Embryonic facial prominence (tissue), 1 donor: ENCODE data around the gene HTRA3.
"Not testable (repeated sequence)": the region's sequence is repeated elsewhere in the genome, so short reads cannot be mapped to it uniquely, and the experiment has no call there.

Experiments used
- DNase-seq: peaks from one replicate; pipeline ENCODE4 v3.0.0-alpha.2; 2016; ENCODE audit errors: extremely low spot score

The HTRA3 gene

DNA sequence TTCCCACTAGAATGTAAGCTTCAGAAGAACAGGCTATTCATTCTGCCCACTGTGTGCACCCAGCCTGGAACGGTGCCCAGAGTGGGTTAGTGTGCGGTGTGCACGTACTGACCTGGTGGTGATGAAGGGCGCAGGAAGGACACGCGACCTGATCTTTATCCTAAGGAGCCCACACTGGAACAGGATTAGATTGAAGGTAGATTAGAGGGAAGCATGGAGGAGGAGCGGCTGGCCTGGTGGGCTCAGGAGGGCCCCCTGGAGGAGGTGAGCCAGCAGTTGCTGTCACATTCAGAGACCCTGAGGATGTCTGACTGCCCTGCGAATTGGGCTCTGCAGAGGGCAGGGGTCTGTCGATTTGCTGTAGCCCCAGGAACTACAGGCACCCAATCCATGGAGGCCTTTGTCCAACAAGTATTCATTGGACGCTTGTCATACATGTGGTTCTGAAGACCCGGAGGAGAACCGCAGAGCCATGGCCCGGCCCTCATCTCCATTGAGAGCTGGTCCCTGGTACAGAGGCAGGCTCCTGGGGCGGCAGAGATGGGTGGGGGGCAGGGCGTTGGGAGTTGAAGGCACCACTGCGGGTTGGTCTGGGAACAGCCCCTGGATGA lies 73.2 kb downstream of the HTRA3 start:
- no peak for DNase-seq

DNA sequence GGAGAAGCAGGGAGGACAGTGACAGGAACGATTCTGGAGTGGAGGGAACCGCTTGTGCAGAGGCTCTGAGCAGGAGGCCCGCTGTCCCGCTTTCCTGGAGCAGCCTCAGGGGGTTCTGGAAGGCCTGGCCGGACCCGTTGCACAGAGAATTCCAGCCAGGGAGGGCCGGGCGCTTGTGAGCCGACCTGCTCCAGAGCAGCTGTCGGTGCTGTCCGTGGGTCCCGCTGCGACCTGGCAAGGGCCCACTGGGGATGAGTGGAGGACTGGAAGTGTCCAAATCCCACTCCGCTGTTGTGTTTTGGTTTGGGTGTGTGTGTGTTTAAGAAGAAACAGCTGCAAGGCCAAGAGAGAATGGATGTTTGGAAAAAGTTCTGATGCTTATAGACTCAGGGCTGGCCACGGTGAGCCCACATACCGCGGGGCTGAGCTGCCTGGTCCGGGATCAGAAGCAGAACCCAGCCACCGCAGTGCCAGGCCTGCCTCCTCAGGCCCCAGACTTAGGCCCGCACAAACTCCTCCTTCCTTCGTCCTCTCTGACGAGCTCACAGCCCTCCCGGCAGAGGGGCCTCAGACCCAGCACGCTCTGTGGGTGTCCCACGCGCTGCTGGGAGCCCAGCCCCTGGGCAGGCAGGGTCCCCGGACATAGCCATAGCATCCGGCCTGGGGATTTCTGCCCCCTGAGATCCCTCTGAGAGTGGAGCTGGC lies 73.9 kb downstream of the HTRA3 start:
- no peak for DNase-seq

DNA sequence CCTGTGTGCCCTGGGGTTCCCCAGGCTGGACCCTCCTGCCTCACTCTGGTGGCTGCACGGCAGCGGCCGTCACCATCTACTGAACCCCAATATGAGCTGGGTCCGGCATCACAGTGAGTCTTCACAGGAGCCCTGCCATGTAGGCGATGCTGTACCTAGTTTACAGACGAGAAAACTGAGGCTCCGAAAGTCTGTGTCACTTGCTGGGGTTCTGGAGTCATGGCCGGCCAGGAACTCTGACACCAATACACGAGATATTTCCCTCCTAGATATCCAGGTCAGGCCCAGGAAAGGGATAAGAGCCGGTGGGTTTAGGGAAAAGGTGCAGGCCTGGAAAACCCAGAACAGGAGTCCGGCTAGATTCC lies 74.4 kb downstream of the HTRA3 start:
- no peak for DNase-seq

DNA sequence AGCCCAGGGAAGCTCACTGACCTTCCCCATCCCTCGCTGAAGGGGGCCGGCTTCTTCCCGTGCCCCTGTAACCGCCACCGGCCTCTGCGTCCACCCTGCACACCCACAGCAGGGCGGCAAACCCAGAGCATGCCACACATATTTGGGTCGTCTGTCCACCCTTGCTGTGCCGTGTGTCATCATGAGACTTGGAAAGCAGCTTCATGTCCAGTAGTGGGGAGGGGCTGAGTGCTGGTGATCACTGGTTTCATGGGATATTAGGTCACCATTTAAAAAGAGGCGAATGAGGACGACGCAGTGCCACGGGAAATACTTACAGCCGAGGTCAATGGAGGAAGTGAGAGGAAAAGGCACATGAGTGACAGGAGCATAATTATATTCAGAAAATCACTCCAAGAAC lies 74.8 kb downstream of the HTRA3 start:
- DNase-seq: no peak

DNA sequence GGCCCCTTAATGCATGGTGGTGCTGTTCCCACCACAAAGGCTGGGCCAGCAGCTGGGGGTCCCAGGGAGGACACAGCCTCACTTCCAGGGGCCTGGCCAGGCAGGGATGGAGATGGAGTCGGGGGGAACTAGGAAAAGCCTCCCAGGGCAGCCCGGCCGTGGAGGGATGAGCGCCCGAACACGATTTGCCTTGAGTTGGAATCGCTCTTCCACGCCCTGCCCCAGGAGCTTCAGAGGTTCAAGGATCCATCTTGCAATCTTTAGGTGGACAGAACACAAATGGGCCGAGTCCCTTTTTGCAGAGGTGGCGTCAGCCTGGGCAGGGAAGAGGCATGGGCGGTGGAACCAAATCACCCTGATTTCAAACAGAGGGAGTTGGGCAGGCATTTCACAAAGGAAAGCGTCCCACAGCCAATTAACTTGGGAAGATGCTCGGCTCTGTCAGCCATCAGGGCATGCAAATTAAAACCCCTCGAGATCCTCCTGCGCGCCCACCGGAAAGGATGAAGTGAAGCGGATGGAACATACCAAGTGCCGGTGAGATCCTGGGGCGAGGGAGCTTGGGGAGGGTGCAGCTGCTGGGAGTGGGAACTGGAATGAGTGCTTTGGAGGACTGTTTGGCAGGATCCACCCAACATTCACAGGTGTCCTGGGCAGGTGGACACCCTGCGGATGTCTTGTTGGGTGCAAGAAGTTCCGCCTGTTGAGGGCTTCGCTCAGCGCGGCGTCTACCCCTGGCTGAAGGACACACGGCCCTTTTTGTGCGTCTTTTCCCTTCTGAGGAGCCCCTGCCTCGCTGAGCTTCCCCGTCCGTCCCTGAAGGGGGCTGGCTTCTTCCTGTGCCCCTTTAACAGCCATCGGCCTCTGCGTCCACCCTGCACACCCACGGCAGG lies 75.7 kb downstream of the HTRA3 start:
- no peak for DNase-seq

DNA sequence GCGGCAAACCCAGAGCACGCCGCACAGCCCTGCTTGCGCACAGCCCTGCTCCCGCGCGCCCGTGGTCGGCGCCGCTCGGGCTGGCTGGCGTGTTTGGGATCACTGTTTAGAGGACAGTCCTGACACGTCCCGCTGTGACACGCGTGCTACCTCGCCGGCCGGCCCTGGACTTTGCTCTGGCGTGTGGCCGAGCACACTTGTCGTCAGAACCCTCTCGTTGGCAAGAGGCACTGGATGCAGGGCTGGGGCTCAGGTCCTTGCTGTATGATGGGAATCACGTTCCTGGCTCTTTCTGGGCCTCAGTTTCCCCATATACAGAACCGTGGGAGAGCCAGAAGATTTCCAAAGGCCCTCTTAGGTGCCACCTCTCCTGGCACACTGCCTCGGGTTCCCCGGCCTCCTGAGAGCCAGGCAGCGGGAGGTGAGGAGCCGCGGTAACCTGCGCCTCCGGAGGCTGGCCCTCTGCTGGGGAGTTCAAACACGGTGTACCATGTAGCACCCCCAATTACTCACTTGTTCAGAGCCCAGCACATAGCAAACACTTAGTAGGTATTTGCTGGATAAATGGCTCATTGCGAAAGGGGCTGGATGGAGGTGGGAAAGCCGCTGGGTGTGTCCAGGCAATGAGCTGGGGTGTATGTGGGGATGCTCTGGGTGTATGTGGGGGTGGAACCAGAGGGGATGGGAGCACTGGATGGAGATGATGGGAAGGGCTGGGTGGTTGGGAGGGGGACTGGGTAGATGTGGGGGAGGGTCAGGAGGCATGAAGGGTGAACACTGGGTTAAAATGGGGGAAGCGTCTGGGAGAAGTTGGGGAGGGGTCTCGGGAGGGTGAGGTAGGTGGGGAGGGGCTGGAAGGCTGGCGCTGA lies 76.6 kb downstream of the HTRA3 start:
- DNase-seq: no peak

DNA sequence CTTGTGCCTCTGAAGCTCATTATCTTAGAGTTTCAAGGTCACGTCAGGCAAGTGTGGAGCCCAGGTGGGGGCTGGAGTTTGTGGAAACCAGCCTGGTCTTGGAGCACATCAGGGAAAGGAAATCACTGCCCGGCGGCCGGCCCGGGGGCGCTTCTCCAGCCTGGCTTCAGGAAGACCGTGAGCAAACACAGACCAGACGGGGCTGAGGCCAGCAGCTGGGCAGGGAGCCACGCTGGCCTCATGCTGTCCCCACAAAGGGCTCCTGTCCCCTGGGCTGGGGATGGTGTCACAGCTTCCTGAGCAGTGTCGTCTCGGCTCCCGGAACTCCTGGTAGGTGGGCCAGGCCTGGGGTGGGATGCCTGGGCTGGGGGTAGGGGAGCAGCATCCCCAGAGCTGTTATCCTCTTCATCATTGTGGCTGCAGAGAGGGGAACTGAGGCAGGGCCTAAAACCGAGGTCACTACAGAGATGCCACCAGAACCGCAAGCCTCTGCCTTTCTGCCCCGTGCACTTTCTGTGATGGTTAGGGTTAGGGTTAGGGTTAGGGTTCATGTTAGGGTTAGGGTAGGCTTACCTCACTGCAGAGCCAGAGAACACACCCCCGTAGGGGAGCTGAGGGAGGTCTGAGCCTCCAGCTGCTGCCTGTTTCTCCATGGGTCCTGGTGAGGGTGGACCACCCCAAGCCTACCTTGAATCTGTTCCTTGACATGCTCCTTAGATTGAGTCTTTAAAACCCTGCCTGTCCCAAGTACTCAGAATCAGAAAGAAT lies 77.5 kb downstream of the HTRA3 start:
- DNase-seq: no peak

DNA sequence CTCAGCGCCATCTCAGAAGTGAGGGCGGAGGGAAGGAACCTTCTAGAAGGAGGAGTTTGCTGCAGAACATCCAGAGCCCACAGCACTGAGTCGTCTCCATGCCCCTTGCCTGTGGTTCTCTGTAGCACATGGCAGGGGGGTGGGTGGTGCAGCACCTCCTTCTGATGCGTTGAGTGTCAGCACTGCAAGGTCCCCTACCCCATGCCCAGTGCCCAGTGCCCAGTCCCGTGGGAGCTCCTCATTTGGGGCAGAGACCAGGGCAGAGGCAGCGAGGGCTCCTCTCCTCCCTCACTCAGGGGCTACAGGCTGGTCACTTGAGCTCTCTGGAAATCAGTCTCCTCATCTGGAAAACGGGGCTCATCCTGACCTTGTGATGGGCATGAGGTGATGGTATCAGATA lies 78.1 kb downstream of the HTRA3 start:
- DNase-seq: no peak

DNA sequence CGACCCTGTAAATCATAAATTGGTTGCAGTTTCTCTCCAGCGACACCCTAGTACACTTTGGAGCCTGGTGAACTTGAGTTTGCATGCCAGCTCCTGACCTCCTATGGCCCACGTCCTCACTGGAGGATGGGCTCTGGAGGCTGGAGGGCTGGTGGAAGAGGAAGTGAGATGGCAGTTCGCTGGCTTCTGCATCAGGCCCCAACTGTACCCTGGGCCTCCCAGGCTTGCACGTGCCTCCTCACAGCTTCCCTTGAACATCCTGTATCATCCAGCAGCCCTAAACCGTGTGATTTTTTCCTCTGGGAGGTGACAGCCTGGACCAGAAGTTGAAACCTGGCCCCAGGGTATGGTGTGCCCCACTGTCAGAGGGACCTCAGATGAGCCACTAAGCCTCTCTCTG lies 78.5 kb downstream of the HTRA3 start:
- DNase-seq: no peak

DNA sequence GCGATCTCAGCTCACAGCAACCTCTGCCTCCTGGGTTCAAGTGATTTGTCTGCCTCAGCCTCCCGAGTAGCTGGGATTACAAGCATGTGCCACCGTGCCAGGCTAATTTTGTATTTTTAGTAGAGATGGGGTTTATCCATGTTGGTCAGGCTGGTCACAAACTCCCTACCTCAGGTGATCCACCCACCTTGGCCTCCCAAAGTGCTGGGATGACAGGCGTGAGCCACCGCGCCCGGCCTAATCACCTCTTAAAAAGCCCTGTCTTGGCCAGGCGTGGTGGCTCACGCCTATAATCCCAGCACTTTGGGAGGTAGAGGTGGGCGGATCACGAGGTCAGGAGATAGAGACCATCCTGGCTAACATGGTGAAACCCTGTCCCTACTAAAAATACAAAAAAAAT lies 79.7 kb downstream of the HTRA3 start:
- not testable (repeated sequence) for DNase-seq

DNA sequence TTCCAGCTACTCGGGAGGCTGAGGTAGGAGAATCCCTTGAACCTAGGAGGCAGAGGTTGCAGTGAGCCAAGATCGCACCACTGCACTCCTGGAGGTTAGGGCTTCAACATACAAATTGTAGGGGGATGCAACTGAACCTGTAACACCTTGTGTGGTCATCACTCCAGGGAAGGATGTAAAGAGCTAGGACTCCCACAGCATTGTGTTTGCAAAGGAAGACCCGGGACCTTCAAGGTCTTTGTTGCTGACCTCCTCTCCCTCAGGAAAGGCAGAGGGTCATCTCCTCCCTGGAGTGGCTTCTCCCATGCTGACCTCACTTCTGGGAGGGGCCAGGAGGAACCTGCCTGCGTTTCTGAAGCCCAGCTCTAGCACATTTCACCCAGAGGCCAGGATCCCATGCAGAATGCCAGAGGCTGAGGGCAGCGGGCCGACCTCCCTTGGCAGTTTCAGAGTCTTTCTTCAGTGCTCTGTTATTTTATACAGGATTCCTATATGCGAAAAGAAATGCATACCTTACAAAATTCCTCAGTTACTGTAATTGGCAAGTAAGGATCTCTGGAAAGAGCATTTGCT lies 80.2 kb downstream of the HTRA3 start:
- DNase-seq: no peak

DNA sequence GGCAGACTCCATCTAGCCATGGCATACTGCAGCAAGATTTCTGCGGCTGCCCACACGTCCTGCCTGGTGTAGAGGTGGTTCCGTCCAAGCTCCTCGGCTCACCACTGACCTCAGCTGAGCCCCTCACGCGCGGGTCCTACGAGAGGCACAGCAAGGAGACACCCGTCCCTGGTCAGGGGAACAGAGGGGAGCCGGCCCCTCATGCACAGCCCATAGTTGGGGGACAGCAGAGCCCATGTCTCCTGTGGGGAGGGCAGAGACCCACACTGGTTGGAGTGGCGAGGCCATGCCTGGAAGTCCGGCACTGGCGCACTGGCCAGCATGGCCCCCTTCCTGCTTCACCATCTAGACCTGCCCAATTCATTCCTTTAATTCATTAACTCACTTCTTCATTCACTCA lies 80.8 kb downstream of the HTRA3 start:
- DNase-seq: no peak

DNA sequence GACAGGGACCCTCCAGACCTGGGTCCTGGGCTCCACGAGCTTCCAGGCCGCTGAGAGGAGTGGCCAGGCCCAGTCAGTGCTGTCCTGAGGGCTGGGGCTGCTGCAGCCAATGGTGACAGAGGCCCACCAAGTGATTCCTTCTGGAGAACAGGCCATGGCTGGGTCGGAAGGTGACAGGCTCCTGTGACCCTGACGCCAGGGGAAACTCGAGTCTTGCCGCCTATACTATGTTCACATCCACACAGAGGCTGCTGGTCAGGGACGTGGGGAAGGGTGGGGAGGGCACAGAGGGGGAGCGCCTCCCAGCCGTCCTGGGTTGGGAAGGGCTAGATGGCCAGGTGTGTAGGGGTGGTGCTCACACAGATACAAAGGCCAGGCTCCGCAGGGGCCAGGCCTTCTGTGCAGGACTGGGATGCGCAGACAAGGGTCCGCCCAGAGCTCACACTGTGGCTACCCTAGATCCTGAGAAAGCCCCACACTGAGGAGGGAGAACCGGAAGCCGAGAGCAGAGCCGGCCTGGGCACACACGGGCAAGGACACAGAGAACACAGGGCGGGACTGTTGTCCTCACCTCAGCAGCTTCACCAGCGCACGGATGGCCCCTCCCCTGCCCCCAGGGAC lies 81.4 kb downstream of the HTRA3 start:
- DNase-seq: no peak

DNA sequence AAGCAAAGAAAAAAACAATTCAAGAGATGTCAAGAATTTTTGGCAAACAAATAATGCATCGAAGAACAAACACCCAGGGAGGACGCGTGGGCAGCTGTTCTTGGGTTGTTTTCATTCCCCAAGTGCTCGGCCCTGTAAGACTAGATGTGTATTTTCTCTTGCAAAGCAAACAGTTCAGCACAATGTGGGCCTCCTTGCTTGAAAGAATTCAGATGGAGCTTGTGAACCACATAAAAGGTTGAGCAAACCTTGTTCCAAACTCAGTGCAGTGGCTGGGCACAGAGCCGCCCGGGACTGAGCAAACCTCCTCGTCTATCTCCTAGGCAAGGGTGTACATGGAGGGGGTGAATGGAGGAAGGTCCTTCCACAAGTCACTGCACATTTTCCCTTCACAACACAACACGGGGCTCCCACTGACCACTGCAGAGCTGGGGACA lies 82.4 kb downstream of the HTRA3 start:
- no peak for DNase-seq

DNA sequence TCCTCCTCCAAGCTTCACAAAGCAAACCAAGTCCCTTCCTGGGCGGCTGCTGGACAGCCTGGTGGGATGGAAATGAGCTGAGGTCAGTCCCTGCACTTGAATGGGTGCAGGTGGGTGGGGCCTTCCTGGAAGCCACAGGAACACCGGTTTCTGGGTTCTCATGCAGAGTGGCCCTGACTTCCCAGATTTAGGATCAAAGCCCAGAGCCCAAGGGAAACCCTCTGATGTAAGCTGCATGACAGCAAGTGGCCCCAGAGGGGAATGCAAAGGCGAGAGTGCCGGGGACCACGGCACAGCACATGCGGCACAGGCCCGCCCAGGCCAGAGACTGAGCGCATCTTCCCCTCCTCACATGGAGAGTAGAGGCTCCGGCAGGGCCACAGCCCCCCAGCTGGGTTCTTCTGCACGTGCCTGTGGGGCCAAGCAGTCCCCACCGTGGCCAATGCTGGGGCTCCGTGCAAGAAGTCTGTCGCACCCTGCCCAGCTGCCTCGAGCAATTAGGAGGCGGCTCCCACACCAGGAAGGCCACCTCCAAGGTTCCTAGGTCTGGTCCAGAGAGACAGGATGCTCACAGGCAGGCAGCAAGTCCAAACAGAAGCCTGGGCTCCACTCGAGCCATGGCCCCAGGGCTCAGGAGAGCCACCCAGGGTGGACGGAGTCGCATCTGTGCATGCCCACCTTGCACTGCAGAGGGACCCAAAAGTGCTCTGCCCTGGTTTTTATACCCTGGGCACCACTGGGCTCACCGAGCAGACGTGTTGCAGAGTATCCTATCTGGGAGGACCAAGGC lies 83.0 kb downstream of the HTRA3 start:
- no peak for DNase-seq

DNA sequence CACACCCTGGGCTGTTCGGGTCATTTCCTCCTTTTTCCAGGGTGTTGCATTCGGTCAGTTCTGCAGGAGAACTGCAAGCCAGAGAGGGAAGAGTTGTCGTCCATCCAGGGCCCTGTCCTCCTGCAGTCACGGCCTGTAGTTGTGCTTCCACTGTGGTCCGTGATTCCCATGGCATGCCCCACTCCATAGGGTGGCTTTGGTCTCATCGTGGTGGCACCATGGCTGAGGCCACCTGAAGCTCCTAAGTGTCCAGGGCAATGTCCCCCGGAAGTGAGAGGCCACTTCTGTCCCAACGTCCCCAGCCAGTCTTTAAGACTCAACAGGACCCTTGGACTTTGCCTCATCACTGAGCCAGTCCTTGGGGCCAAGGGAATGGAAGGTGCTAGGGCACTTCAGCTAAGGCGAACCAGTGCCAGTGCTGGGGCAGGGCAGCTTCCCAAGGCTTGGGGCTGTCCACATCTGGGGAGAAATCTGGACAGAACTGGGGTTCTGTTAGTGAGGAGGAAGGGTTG lies 83.7 kb downstream of the HTRA3 start:
- DNase-seq: no peak

DNA sequence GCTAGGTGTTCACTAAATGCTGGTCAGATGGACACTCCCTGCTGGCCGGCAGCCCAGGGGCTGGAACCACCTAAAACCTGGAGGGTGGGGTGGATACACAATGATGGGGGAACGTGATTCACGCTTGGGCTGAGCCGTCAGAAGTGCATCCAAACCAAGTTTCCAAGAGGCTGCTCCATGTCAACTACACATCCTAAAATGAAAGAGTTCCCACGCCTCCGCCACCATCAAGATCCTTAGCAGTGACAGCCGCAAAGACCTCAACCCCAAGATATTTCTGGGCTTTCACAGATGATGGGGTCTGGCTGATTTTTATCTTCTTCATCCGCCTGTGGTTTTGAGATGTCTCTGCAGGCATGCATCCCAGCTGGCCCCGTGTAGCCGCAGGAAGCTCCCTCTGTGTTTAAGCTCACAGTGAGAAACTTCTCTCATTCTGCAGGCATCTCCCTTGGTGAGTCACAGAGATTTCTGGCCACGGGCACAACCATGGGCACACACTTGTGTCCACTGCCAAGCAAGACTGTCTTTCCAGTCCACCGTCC lies 84.4 kb downstream of the HTRA3 start:
- no peak for DNase-seq

DNA sequence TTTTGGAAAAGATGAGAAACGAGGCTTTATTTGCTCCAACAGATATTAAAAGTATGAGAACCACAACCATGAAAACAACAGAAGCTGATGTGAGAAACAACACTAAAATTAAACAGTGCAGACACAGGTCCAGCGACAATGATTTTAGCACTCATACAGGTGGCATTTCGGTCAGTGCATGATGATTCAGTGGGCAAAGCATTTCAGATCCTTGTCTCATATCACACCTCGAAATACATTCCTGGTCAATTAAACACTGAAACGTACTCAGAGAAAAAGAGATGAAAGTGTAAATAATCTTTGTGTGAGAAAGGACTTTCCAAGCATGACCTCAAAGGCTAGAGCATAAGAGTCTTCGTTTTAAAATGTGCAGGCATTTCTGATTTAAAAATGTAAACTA lies 85.8 kb downstream of the HTRA3 start:
- no peak for DNase-seq
